Middle frontal gyrus (tissue), 1 donor: ENCODE measurements around the gene RNF208.

Source experiments
- DNase-seq: peaks from one replicate; pipeline ENCODE4 v3.0.0-alpha.2; 2015; ENCODE audit warnings: low spot score; ENCODE audit errors: extremely low spot score

RNF208 gene

GRCh38 chr9:137214620-137215019, 7.4 kb downstream of the RNF208 start:
- DNase-seq = no peak

- DNase-seq = no peak
These were observed 8.6 kb downstream of the RNF208 start for GRCh38 chr9:137213160-137214060.

GRCh38 chr9:137212520-137212919, 9.5 kb downstream of the RNF208 start:
- no peak for DNase-seq

DNA sequence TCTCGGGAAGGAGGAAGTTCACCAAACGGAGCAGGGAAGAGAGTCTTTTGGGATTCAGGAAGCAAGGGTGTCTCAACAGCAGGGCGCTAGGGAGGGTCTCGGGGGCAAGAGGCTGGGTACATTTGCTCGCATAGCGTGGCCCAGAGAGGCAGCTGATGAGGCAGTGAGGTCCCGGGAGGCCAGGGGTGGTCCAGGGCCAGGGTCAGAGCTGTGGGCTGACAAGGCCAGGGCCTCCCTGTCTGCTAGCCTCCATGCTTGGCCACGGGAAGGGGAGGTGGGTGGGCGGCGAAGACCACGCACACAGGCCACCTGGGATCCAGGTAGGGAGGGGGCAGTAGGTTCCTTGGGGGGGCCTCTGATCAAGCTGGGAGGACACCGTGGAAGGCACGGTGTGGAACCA, 10.5 kb downstream of the RNF208 start:
- no peak for DNase-seq

DNA sequence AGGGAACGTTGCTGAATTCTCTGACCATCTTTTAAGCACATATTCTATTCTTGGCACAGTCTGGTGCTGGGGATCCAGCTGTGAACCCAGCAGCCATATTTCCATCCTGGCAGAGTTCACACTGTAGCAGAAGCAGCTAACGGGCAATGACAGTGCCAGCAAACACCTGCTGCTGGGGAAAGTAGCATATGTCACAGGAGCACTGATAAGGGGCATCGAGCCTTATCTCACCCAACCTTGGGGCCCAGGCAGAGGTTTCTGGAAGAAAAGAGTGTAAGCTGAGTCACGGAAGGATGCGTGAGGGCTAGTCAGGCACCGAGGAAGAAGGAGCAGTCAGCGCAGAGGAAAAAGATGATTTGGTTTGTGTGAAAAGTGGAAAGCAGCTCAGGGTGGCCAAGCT, 15.4 kb downstream of the RNF208 start:
- DNase-seq = no peak

GRCh38 chr9:137205126-137206069, 16.6 kb downstream of the RNF208 start, which contains the start of the genes NDOR1 and TMEM203:
Gene NDOR1 (plus strand): TSS chr9:137205700. CDS start chr9:137205778, 78 bp downstream.
Gene TMEM203 (minus strand): TSS chr9:137205648. CDS start chr9:137205414, 234 bp downstream.
- DNase-seq = peak; percentile 78

DNA sequence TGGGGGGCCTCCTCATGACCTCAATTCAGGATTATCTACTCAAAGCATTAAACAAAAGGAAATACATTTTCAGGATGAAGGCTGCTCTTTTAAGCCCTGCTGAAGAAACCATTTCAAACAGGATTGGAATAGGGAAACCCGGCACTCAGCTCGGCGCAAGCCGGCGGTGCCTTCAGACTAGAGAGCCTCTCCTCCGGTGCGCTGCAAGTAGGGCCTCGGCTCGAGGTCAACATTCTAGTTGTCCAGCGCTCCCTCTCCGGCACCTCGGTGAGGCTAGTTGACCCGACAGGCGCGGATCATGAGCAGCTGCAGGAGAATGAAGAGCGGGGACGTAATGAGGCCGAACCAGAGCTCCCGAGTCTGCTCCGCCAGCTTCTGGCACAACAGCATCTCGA, 17.3 kb downstream of the RNF208 start:
- no peak for DNase-seq

DNA sequence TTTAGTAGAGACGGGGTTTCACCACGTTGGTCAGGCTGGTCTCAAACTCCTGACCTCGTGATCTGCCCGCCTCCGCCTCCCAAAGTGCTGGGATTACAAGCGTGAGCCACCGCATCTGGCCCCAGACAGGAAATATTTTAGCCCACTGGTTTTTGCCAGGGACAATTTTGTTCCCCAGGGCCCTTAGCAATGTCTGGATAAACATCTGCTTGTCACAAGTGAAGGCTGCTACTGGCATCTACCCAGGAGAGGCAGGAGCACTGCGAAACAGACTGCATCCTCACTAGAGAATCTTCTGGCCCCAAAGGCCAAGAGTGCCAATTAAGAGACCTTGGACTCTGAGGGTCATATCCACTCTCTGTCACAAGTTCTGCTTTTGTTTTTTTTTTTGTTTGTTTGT, 19.1 kb downstream of the RNF208 start:
- no peak for DNase-seq

GRCh38 chr9:137201205-137201868, 20.7 kb downstream of the RNF208 start:
- DNase-seq = no peak

GRCh38 chr9:137200311-137201204, 21.5 kb downstream of the RNF208 start, which contains the start of gene TPRN:
Gene TPRN (minus strand): TSS chr9:137200741. CDS start chr9:137200711, 30 bp downstream.
- peak; percentile 98 for DNase-seq

DNA sequence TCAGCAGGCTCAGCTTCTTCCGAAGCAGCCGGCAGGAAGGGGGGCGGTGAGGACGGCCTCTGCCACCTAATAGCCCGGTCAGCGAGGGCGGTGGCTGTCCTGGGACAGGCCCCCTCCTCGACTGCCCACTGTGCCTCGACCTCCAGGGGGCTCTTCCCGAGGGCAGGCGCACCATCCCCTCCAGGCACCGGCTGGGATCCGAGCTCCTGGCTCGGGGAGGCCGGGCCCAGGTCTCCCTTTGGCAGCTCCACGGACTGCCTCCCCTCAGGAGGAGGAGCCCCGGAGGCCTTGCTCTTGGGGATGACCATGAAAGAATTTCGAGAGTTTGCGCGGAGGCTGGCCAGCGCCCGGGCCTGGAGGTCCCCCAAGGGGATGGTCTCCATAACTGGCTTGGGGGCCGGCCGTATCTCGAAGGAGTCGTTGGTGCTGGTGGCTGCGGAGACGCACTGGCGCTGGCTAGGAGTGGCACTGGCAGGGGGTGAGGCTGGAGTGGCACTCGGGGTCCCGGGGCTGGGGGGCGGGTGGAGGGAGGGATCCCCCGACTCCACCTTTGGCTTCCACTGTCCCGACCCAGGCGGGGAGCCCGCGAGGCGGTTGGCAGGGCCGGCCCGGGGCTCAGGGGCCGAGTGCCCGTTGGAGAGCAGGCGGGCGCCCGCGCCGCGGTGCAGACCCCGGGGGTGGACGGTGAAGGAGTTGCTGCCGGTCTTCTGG, 22.5 kb downstream of the RNF208 start:
- no peak for DNase-seq

DNA sequence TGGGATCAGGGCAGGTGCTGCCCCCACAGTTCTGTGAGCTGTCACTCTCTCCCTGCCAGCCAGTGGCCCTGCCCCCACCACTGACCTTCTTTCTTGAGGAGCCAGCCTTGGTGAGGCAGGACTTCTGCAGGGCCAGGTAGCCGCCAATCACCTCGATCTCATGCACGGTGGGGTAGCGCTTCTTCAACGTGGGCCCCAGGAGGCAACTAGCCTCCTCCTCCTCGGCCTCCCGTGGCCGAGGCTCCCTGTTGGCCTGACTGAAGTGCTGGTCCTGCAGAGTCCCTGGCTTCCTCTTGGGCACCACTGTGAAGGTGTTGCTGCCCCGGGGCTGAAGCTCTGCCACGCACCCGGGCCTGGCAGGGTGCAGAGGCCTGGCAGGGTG, 23.1 kb downstream of the RNF208 start:
- DNase-seq = no peak

- no peak for DNase-seq
These were observed 23.8 kb downstream of the RNF208 start for GRCh38 chr9:137198051-137198901.

DNA sequence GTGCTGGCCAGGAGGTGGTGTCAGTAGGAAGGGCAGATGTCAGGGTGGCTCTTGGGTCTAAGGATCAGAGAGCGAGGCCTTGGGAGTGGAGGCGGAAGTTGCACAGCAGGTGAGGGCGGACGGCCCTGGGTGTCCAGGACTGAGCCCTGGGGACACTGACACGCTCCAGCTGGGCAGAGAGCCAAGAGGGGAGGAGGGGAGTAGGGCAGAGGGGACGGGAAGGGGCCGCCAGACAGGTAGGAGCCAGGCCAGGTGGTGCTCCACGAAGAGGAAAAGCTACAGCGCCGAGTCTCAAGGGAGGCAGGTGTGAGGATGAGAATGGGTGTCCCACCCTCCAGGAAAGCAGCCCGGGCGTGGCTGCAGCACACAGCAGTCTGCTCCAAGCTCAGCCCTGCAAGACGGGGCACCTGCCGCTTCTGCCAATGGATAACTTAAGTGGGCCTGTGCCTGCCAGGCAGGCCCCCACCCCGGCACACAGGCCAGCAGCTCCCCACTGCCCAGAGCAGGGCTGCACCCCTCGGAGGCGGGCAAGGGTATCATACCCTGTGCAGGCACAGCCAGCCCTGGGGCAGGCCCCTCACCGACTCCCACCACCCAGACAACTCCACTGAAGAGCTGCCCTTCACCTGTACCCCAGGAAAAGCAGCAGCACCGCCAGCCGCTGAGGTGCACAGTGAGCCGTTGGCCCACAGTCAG, 26.4 kb downstream of the RNF208 start:
- DNase-seq = no peak

- no peak for DNase-seq
These were observed 27.1 kb downstream of the RNF208 start for GRCh38 chr9:137194909-137195308.

DNA sequence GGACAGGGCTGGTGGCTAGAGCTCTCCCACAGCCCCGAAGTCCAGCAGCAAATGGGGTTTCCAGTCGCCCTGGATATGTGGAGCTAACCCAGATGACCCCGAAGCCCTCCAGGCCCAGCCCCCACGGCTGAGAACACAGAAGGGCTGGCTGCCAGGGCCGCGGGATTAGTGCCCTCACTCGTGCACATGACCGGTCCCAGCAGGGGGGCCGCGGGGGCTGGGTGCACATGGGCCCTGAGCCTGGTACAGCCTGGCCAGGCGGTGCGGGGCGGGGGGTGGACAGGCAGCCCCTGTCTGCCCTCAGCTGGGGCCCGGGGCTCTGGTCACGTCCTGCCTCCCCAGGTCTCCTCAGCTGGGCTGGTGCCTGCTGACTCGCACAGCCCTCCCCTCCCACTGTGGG, 27.7 kb downstream of the RNF208 start:
- DNase-seq = peak; percentile 76

GRCh38 chr9:137193771-137194170, 28.3 kb downstream of the RNF208 start:
- DNase-seq = no peak

DNA sequence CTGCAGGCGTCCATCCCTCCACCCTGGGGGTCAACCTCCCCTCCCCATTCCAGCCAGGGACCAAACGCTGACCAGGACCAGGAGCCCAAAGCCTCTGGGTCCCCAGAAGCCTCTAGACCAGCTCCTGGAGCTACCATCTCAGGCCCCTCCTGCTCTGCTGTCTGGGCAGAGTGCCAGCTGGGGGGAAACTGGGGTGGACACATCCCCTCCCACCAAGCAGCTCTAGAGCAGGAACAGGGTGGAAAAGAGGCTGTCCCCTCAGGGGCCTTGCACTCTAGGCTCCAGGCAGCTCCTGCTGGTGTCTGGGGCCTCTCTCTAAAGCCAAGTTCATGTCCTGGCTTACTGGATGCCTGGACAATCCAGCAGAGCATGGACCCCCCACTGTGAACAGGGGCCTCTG, 29.2 kb downstream of the RNF208 start:
- no peak for DNase-seq
